Endothelial cell of umbilical vein (primary cell): ENCODE results near the gene DENND5B. TPM values are rescaled to one million over a fixed set of nuclear protein-coding genes. Genes with fewer than 3 reads are reported as not detected.

ENCODE experiments used
- BruUV-seq: library from RNA; stranded (reverse); fragments of 400-500 nt; replicated peaks from 2 replicates; lab custom pipeline; 2021; lab: Mats Ljungman, UMichigan
- CTCF ChIA-PET: fragments of 300-600, 350-600 bp; sonication (Branson Sonifier 250); formaldehyde crosslinking; loops from one replicate; lab custom pipeline; 2021; ENCODE audit warnings: antibody characterized with exemption, inconsistent platforms; lab: Charles Lee
- POLR2A ChIA-PET: fragments of 300-600, 350-600 bp; sonication (Branson Sonifier 250); formaldehyde crosslinking; loops from one replicate; lab custom pipeline; 2021; ENCODE audit warnings: antibody characterized with exemption, inconsistent platforms; lab: Charles Lee
- DNase-seq: peaks from one replicate; pipeline ENCODE4 v3.0.0-alpha.2; 2011; ENCODE audit warnings: low read depth, low spot score
- FAIRE-seq: peaks from 2 replicates; lab custom pipeline; 2011; peaks lifted over from hg19 to GRCh38; lab: Jason Lieb, UNC
- H2AFZ ChIP-seq: 2 replicates; pipeline ENCODE4 v1.6.0; 2012; ENCODE audit warnings: low read depth, low read length, control low read depth, inconsistent platforms
- H3K27ac ChIP-seq: 2 replicates; pipeline ENCODE4 v1.5.1; 2011; ENCODE audit warnings: low read depth, mild to moderate bottlenecking, control low read depth, low read length, moderate library complexity; ENCODE audit not compliant: insufficient read depth
- H3K27me3 ChIP-seq, 2 experiments: 2 replicates each; pipeline versions ENCODE4 v1.6.0 to v1.6.1; 2011; ENCODE audit warnings: low read length in 2 of 2, mixed read lengths in 1 of 2; ENCODE audit not compliant: control insufficient read depth in 2 of 2, insufficient read depth in 2 of 2
- H3K36me3 ChIP-seq, 2 experiments: 2 replicates in 1 of 2; 3 replicates in 1 of 2; pipeline ENCODE4 v1.5.1; 2011; ENCODE audit warnings: low read length in 2 of 2, mild to moderate bottlenecking in 1 of 2, moderate library complexity in 1 of 2; ENCODE audit not compliant: control insufficient read depth in 2 of 2, insufficient read depth in 2 of 2; ENCODE audit errors: extremely low read depth in 1 of 2
- H3K4me1 ChIP-seq: 3 replicates; pipeline ENCODE4 v1.5.1; 2011; ENCODE audit warnings: mild to moderate bottlenecking, low read length; ENCODE audit not compliant: control insufficient read depth, insufficient read depth; ENCODE audit errors: extremely low read depth
- H3K4me2 ChIP-seq: 2 replicates; pipeline ENCODE4 v1.6.1; 2011; ENCODE audit warnings: low read length, control low read depth, mixed read lengths; ENCODE audit not compliant: insufficient read depth
- H3K4me3 ChIP-seq, 3 experiments: fragments of 200-600 bp in 1 of 3; sonication (generic), shearing (Covaris generic) in 1 of 3; replicated peaks in 1 of 3; 2 replicates each; pipeline ENCODE4 v1.5.1; 2011 to 2016; ENCODE audit warnings: control low read depth in 3 of 3, low read length in 3 of 3, mild to moderate bottlenecking in 2 of 3, inconsistent platforms in 1 of 3, low read depth in 1 of 3, moderate library complexity in 1 of 3; ENCODE audit not compliant: insufficient read depth in 1 of 3
- H3K79me2 ChIP-seq: 2 replicates; pipeline ENCODE4 v1.6.0; 2012; ENCODE audit warnings: low read length, inconsistent platforms; ENCODE audit not compliant: control insufficient read depth, insufficient read depth
- H3K9ac ChIP-seq: replicated peaks from 2 replicates; pipeline ENCODE3; 2011; ENCODE audit warnings: low read length, control low read depth; ENCODE audit not compliant: insufficient read depth; ENCODE audit errors: extremely low read depth
- H3K9me1 ChIP-seq: replicated peaks from 3 replicates; pipeline ENCODE4 v1.6.0; 2011; ENCODE audit warnings: mild to moderate bottlenecking, low read length; ENCODE audit not compliant: control insufficient read depth, insufficient read depth; ENCODE audit errors: extremely low read depth
- H3K9me3 ChIP-seq: replicated peaks from 2 replicates; pipeline ENCODE4 v1.5.1; 2012; ENCODE audit warnings: low read length, inconsistent platforms; ENCODE audit not compliant: control insufficient read depth, insufficient read depth
- H4K20me1 ChIP-seq: replicated peaks from 2 replicates; pipeline ENCODE3; 2011; ENCODE audit warnings: mild to moderate bottlenecking, low read length; ENCODE audit not compliant: control insufficient read depth, insufficient read depth; ENCODE audit errors: extremely low read depth
- CTCF ChIP-seq, 2 donors: IDR thresholded peaks; 1 replicate in 1 of 2; 2 replicates in 1 of 2; pipeline ENCODE4 v1.5.1; 2011; ENCODE audit warnings: low read length in 2 of 2, mild to moderate bottlenecking in 2 of 2, moderate library complexity in 2 of 2, control low read depth in 1 of 2, inconsistent platforms in 1 of 2, low read depth in 1 of 2; ENCODE audit not compliant: insufficient read depth in 1 of 2; ENCODE audit errors: extremely low read depth in 1 of 2
- EZH2 ChIP-seq: IDR thresholded peaks from 2 replicates; pipeline ENCODE4 v1.6.1; 2012; ENCODE audit warnings: borderline replicate concordance, low read depth, mild to moderate bottlenecking, moderate library complexity, low read length, inconsistent platforms; ENCODE audit not compliant: severe bottlenecking
- FOS ChIP-seq: IDR thresholded peaks from 2 replicates; pipeline ENCODE4 v1.6.1; 2011; ENCODE audit warnings: mild to moderate bottlenecking, low read length, moderate library complexity, borderline replicate concordance; ENCODE audit not compliant: insufficient read depth
- GATA2 ChIP-seq: IDR thresholded peaks from 2 replicates; pipeline ENCODE4 v1.7.0; 2011; ENCODE audit warnings: low read depth, mild to moderate bottlenecking, moderate library complexity, mixed read lengths, low read length; ENCODE audit not compliant: insufficient read length, insufficient read depth
- JUN ChIP-seq: IDR thresholded peaks from 2 replicates; pipeline ENCODE4 v1.6.1; 2011; ENCODE audit warnings: borderline replicate concordance, low read depth; ENCODE audit not compliant: insufficient read length, insufficient read depth
- MAX ChIP-seq: IDR thresholded peaks from 2 replicates; pipeline ENCODE4 v1.6.1; 2011; ENCODE audit not compliant: insufficient read depth, insufficient read length
- MYC ChIP-seq: IDR thresholded peaks from one replicate; pipeline ENCODE4 v1.6.1; 2011; ENCODE audit warnings: mild to moderate bottlenecking, low read depth, low read length
- POLR2A ChIP-seq: IDR thresholded peaks from 2 replicates; pipeline ENCODE4 v1.6.1; 2012; ENCODE audit warnings: low read depth, mild to moderate bottlenecking, control low read depth, low read length
- POLR2AphosphoS5 ChIP-seq: IDR thresholded peaks from 2 replicates; pipeline ENCODE4 v1.6.1; 2012; ENCODE audit warnings: low read depth, mild to moderate bottlenecking, control low read depth, low read length, moderate library complexity; ENCODE audit not compliant: insufficient read depth
- dilution Hi-C: fragments of 300-500 bp; cut with MboI; formaldehyde crosslinking; loops from one replicate; pipeline ENCODE4 v1.15.0; 2019; ENCODE audit warnings: low sequenced_read_pairs; ENCODE audit not compliant: extremely low pct_ligation_motif_present
- intact Hi-C: fragments of 100-400 bp; cut with micrococcal nuclease; formaldehyde crosslinking; loops from one replicate; pipeline ENCODE4 v1.10.0; 2022
- polyA plus RNA-seq, 4 experiments: library from polyadenylated mRNA; depleted of rRNA in 3 of 4; stranded (reverse) in 3 of 4; unstranded in 1 of 4; fragments of >200 nt; gene quantifications; 2 replicates each; pipeline versions ENCODE4 v1.2.1 to v1.2.3, GENCODE V29; 2011 to 2012; ENCODE audit warnings: missing spikeins in 1 of 4
- total RNA-seq: library from RNA; stranded (reverse); gene quantifications from 2 replicates; pipeline ENCODE4 v1.2.3, GENCODE V29; 2021

Gene DENND5B
- total and polyA plus RNA-seq, 2 donors (not counting 3 experiments of a cell fraction or from before 2014, with no cell fraction given): 10.3 to 18.3 TPM

- H3K36me3 ChIP-seq: no peaks in the 10 kb centered on the region
- no peak overlapping the region for H3K4me2 ChIP-seq
- H3K27ac ChIP-seq: no peak overlapping the region
- dilution Hi-C loops: no loop called here
- no peak for TF ChIP-seq GATA2
- TF ChIP-seq FOS: no peak
- TF ChIP-seq POLR2AphosphoS5: no peak
- TF ChIP-seq POLR2A: no peak
- no peak for TF ChIP-seq JUN
- TF ChIP-seq CTCF (IDR thresholded peaks at IDR 0.05; ENCODE audit: extremely low read depth in 1 of 2, insufficient read depth in 1 of 2, low read depth in 1 of 2, low read length in 2 of 2): no peak
- no peak for TF ChIP-seq MYC
- no peak for TF ChIP-seq EZH2
- TF ChIP-seq MAX: no peak
- H4K20me1 ChIP-seq: no peaks in the 10 kb centered on the region
- FAIRE-seq (no peak), DNase-seq (no peak)
- CTCF ChIA-PET: interaction anchor here (1.0 to 1.1 kb wide), 3 partner anchors 11 to 202 kb away, joined by 3 to 4 read pairs (median 4); no protein-coding TSS in a partner anchor
- no peaks in the 10 kb centered on the region for H3K27me3 ChIP-seq
- H3K9me1 ChIP-seq: no peaks in the 10 kb centered on the region
- POLR2A ChIA-PET: interaction anchor here (0.7 kb wide), 1 partner anchor 58 kb away, joined by 5 read pairs; no protein-coding TSS in a partner anchor
- BruUV-seq: no TSS peak
- no peaks in the 10 kb centered on the region for H3K9me3 ChIP-seq
- H2AFZ ChIP-seq: no peak overlapping the region
- no peak overlapping the region for H3K9ac ChIP-seq
- intact Hi-C loops: no loop called here
- H3K4me3 ChIP-seq: no peak overlapping the region
- H3K4me1 ChIP-seq: peaks cover 2% of the 10 kb centered on the region
- H3K79me2 ChIP-seq: no peaks in the 10 kb centered on the region
Observed at GRCh38 chr12:31605531-31605930, 14.6 kb upstream of the DENND5B start.
